H1 (cell line): Measurements from ENCODE around the gene LAMC1. TPM values are rescaled to one million over a fixed set of nuclear protein-coding genes. Genes with fewer than 3 reads are reported as not detected.

ENCODE experiments used
- CTCF ChIA-PET: fragments of 300-600 bp; sonication (Branson Sonifier 250); formaldehyde crosslinking; loops from one replicate; lab custom pipeline; 2021; ENCODE audit not compliant: partially characterized antibody; lab: Charles Lee
- POLR2A ChIA-PET: fragments of 300-600 bp; sonication (Branson Sonifier 250); formaldehyde crosslinking; loops from one replicate; lab custom pipeline; 2021; ENCODE audit warnings: inconsistent platforms; ENCODE audit not compliant: partially characterized antibody; lab: Charles Lee
- DNase-seq, 2 experiments: peaks; one replicate each; pipeline versions ENCODE4 v3.0.0 to v3.0.0-alpha.2; 2010 to 2022; ENCODE audit warnings: low spot score in 2 of 2, low read depth in 1 of 2, mixed read lengths in 1 of 2
- FAIRE-seq: peaks from 2 replicates; lab custom pipeline; 2011; peaks lifted over from hg19 to GRCh38; lab: Jason Lieb, UNC
- H2AFZ ChIP-seq: 2 replicates; pipeline ENCODE4 v1.8.1; 2012; ENCODE audit warnings: low read length, inconsistent platforms
- H2AK5ac ChIP-seq: 2 replicates; pipeline ENCODE4 v1.6.1; 2013; ENCODE audit warnings: low read depth, low read length
- H2BK120ac ChIP-seq: replicated peaks from 2 replicates; pipeline ENCODE3; 2013; ENCODE audit warnings: low read depth, low read length, inconsistent platforms
- H2BK12ac ChIP-seq: 2 replicates; pipeline ENCODE4 v1.6.1; 2013; ENCODE audit warnings: low read depth, low read length
- H2BK15ac ChIP-seq: 2 replicates; pipeline ENCODE4 v1.6.1; 2013; ENCODE audit warnings: low read length
- H2BK20ac ChIP-seq: 2 replicates; pipeline ENCODE4 v1.6.1; 2013; ENCODE audit warnings: low read length
- H2BK5ac ChIP-seq: 2 replicates; pipeline ENCODE4 v1.6.1; 2013; ENCODE audit warnings: low read depth, low read length
- H3K14ac ChIP-seq: 2 replicates; pipeline ENCODE4 v1.6.1; 2013; ENCODE audit warnings: inconsistent platforms; ENCODE audit not compliant: insufficient read length
- H3K18ac ChIP-seq: 2 replicates; pipeline ENCODE4 v1.6.1; 2013; ENCODE audit warnings: low read length; ENCODE audit errors: extremely low read depth
- H3K23ac ChIP-seq: 2 replicates; pipeline ENCODE4 v1.6.1; 2013; ENCODE audit warnings: inconsistent platforms; ENCODE audit not compliant: insufficient read length
- H3K23me2 ChIP-seq: 2 replicates; pipeline ENCODE4 v1.6.1; 2013; ENCODE audit warnings: low read depth, low read length
- H3K27ac ChIP-seq: 2 replicates; pipeline ENCODE4 v1.6.1; 2011; ENCODE audit warnings: low read depth, low read length, inconsistent platforms
- H3K27me3 ChIP-seq, 4 experiments: replicated peaks in 1 of 4; 1 replicate in 1 of 4; 2 replicates in 3 of 4; pipeline versions ENCODE4 v1.6.1 to v1.8.1; 2011 to 2013; ENCODE audit warnings: low read length in 3 of 4, mild to moderate bottlenecking in 3 of 4, inconsistent platforms in 2 of 4, mixed read lengths in 2 of 4, moderate library complexity in 1 of 4; ENCODE audit not compliant: control insufficient read depth in 3 of 4, insufficient read depth in 3 of 4; ENCODE audit errors: extremely low read depth in 1 of 4
- H3K36me3 ChIP-seq, 4 experiments: 2 replicates each; pipeline versions ENCODE4 v1.6.1 to v1.8.1; 2011 to 2013; ENCODE audit warnings: mild to moderate bottlenecking in 4 of 4, low read length in 3 of 4, moderate library complexity in 2 of 4, control low read depth in 1 of 4, inconsistent platforms in 1 of 4; ENCODE audit not compliant: insufficient read depth in 4 of 4, control insufficient read depth in 2 of 4
- H3K4ac ChIP-seq: replicated peaks from 2 replicates; pipeline ENCODE3; 2013; ENCODE audit warnings: low read length, low read depth, mixed read lengths, inconsistent platforms; ENCODE audit not compliant: insufficient read length
- H3K4me1 ChIP-seq, 4 experiments: replicated peaks in 1 of 4; 1 replicate in 1 of 4; 2 replicates in 3 of 4; pipeline versions ENCODE4 v1.6.1 to v1.8.1; 2011 to 2013; ENCODE audit warnings: low read length in 3 of 4, inconsistent platforms in 2 of 4, mixed read lengths in 1 of 4; ENCODE audit not compliant: insufficient read depth in 4 of 4, control insufficient read depth in 3 of 4
- H3K4me2 ChIP-seq, 2 experiments: 2 replicates each; pipeline versions ENCODE4 v1.6.1 to v1.8.1; 2011 to 2013; ENCODE audit warnings: low read depth in 2 of 2, low read length in 2 of 2, control low read depth in 1 of 2, inconsistent platforms in 1 of 2, mild to moderate bottlenecking in 1 of 2; ENCODE audit not compliant: insufficient read depth in 1 of 2
- H3K4me3 ChIP-seq, 4 experiments: fragments of 200-600, 300-600 bp in 1 of 4; sonication (generic), shearing (Covaris generic), sonication (Bioruptor Twin) in 1 of 4; 2 replicates each; pipeline versions ENCODE4 v1.5.1 to v1.8.1; 2011 to 2016; ENCODE audit warnings: low read length in 4 of 4, low read depth in 3 of 4, control low read depth in 2 of 4, inconsistent platforms in 2 of 4, mild to moderate bottlenecking in 2 of 4, mixed read lengths in 1 of 4, moderate library complexity in 1 of 4; ENCODE audit not compliant: insufficient read depth in 2 of 4; ENCODE audit errors: extremely low read depth in 1 of 4
- H3K56ac ChIP-seq: replicated peaks from 2 replicates; pipeline ENCODE3; 2013; ENCODE audit warnings: low read depth, mild to moderate bottlenecking, mixed read lengths, low read length, inconsistent platforms; ENCODE audit not compliant: insufficient read length
- H3K79me1 ChIP-seq: 2 replicates; pipeline ENCODE4 v1.6.1; 2013; ENCODE audit warnings: low read depth, low read length, control low read depth
- H3K79me2 ChIP-seq, 2 experiments: 2 replicates each; pipeline versions ENCODE4 v1.6.1 to v1.8.1; 2012 to 2013; ENCODE audit warnings: low read length in 2 of 2, mild to moderate bottlenecking in 2 of 2, inconsistent platforms in 1 of 2; ENCODE audit not compliant: insufficient read depth in 2 of 2, control insufficient read depth in 1 of 2
- H3K9ac ChIP-seq, 4 experiments: replicated peaks in 1 of 4; 1 replicate in 1 of 4; 2 replicates in 3 of 4; pipeline versions ENCODE4 v1.6.1 to v1.8.1; 2011 to 2013; ENCODE audit warnings: low read depth in 3 of 4, low read length in 3 of 4, control low read depth in 2 of 4, mild to moderate bottlenecking in 2 of 4, moderate library complexity in 2 of 4, inconsistent platforms in 1 of 4; ENCODE audit errors: extremely low read depth in 1 of 4
- H3K9me3 ChIP-seq, 2 experiments: 2 replicates each; pipeline versions ENCODE4 v1.6.1 to v1.8.1; 2012 to 2013; ENCODE audit warnings: mild to moderate bottlenecking in 2 of 2, moderate library complexity in 2 of 2, control low read depth in 1 of 2, inconsistent platforms in 1 of 2, low read depth in 1 of 2, low read length in 1 of 2, mixed read lengths in 1 of 2; ENCODE audit not compliant: insufficient read depth in 2 of 2
- H4K20me1 ChIP-seq, 2 experiments: replicated peaks in 1 of 2; 2 replicates each; pipeline versions ENCODE3 to v1.8.1; 2011 to 2013; ENCODE audit warnings: inconsistent platforms in 2 of 2, low read length in 2 of 2, mild to moderate bottlenecking in 1 of 2; ENCODE audit not compliant: insufficient read depth in 2 of 2, control insufficient read depth in 1 of 2
- H4K5ac ChIP-seq: 2 replicates; pipeline ENCODE4 v1.6.1; 2013; ENCODE audit warnings: low read length, low read depth, mixed read lengths, inconsistent platforms; ENCODE audit not compliant: insufficient read length
- H4K8ac ChIP-seq: 2 replicates; pipeline ENCODE4 v1.8.0; 2013; ENCODE audit warnings: mild to moderate bottlenecking, moderate library complexity, low read length, inconsistent platforms; ENCODE audit not compliant: insufficient read depth; ENCODE audit errors: extremely low read depth
- H4K91ac ChIP-seq: replicated peaks from 2 replicates; pipeline ENCODE3; 2013; ENCODE audit warnings: low read length, mixed read lengths, inconsistent platforms; ENCODE audit not compliant: insufficient read length
- ASH2L ChIP-seq: fragments of 200-600, 300-600 bp; sonication (generic); IDR thresholded peaks from one replicate; pipeline ENCODE4 v1.7.1; 2017; ENCODE audit warnings: low read length
- BRCA1 ChIP-seq: IDR thresholded peaks from 2 replicates; pipeline ENCODE4 v1.6.1; 2012; ENCODE audit warnings: low read depth, low read length, improper control_type of control experiment
- HDAC6 ChIP-seq: IDR thresholded peaks from one replicate; pipeline ENCODE4 v1.7.1; 2012; ENCODE audit warnings: low read depth, mild to moderate bottlenecking, inconsistent platforms, low read length, moderate library complexity
- RXRA ChIP-seq: IDR thresholded peaks from 2 replicates; pipeline ENCODE4 v1.6.1; 2011; ENCODE audit warnings: low read depth, mild to moderate bottlenecking, low read length, moderate library complexity; ENCODE audit not compliant: insufficient read depth
- SIN3A ChIP-seq, 2 experiments: IDR thresholded peaks in 1 of 2; conservative IDR thresholded peaks in 1 of 2; 2 replicates each; pipeline ENCODE4 v1.6.1; 2011 to 2012; ENCODE audit warnings: low read length in 2 of 2, improper control_type of control experiment in 1 of 2, low read depth in 1 of 2, mild to moderate bottlenecking in 1 of 2
- WGBS, 2 experiments: shearing (Covaris generic) in 1 of 2; methylation state at CpG; one replicate each; pipeline versions ENCODE4 v1.1.6 to v1.1.7; 2013 to 2015; ENCODE audit warnings: low lambda C conversion rate in 2 of 2, mixed read lengths in 2 of 2, inconsistent platforms in 1 of 2, low coverage in 1 of 2, missing lambda C conversion rate in 1 of 2; ENCODE audit not compliant: insufficient replicate concordance in 2 of 2, insufficient coverage in 1 of 2, insufficient read length in 1 of 2; ENCODE audit errors: extremely low coverage in 1 of 2, missing lambda C conversion rate in 1 of 2; 5-methylcytosine and 5-hydroxymethylcytosine counted together
- polyA plus RNA-seq, 7 experiments: library from polyadenylated mRNA; depleted of rRNA in 3 of 7; stranded (reverse) in 5 of 7; unstranded in 2 of 7; fragments of >200 nt in 5 of 7; fragments of 200-250 nt in 2 of 7; gene quantifications; 1 replicate in 5 of 7; 2 replicates in 1 of 7; 4 replicates in 1 of 7; pipeline versions ENCODE4 v1.2.1 to v1.2.3, GENCODE V29; 2011 to 2013; ENCODE audit warnings: missing spikeins in 2 of 7, mixed read lengths in 2 of 7
- total RNA-seq: library from RNA; stranded (reverse); fragmentation: NEBNext Ultra II Directional; extraction: Animal tissue kit (Norgen Biotek cat#: 25700); gene quantifications from 2 replicates; pipeline ENCODE4 v1.2.1, GENCODE V29; 2021

LAMC1 gene
- total and polyA plus RNA-seq, 2 of the 8 experiments (the other 6 are each of a cell fraction or from before 2014, with no cell fraction given) = 47.6 to 90.3 TPM

DNA sequence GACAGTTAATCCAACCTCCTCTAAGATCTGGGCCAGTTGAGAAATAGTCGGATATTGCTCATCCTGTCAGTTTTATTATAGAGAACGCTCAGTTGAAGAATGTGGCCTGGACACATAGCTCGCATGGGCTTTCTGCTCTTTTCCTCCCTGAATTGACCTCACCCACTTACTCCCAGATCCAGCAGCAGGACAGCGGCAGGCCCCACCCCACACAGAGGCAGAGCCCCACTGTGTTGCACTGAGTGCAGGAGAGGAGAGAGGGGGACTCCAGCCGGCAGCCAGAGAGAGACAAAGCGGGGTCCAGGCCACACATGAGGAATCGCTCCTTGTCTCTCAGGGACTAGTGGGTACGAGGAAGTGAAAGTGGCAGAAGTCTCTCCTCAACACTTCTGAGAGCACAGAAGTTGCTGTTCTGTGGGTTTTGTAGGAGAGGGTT lies 78.6 kb downstream of the LAMC1 start:
- POLR2A ChIA-PET = interaction anchor here (1.3 kb wide), 1 partner anchor 9 kb away, joined by 3 read pairs; no protein-coding TSS in a partner anchor
- Histone ChIP-seq H2BK5ac (no peak overlapping the region), H3K4me2 (no peak overlapping the region), H4K8ac (no peak overlapping the region), H4K20me1 (peaks cover 0 to 2% of the 10 kb centered on the region in 2 experiments), H3K36me3 (peaks cover 0 to 6% (median 0%) of the 10 kb centered on the region in 4 experiments; a peak in 3 of 8 replicates), H2AK5ac (no peak overlapping the region), H3K4ac (no peak overlapping the region), H3K18ac (no peak overlapping the region), H2BK12ac (no peak overlapping the region), H4K91ac (no peak overlapping the region), H3K14ac (no peak overlapping the region), H4K5ac (no peak overlapping the region), H3K4me3 (no peak overlapping the region), H3K23ac (no peak overlapping the region), H3K4me1 (peaks cover 7 to 31% (median 18%) of the 10 kb centered on the region in 4 experiments), H3K56ac (no peak overlapping the region), H3K27me3 (no peaks in the 10 kb centered on the region), H3K9me3 (no peaks in the 10 kb centered on the region), H3K27ac (no peak overlapping the region), H3K79me1 (peaks cover 4% of the 10 kb centered on the region), H2BK15ac (no peak overlapping the region), H3K23me2 (no peaks in the 10 kb centered on the region; the same call in 1 of the 2 replicates), H2BK20ac (no peak overlapping the region), H3K79me2 (peaks cover 0 to 22% of the 10 kb centered on the region in 2 experiments; a peak in 2 of 4 replicates), H3K9ac (no peak overlapping the region), H2BK120ac (no peak overlapping the region), H2AFZ (no peak overlapping the region)
- no peak for TF ChIP-seq HDAC6
- TF ChIP-seq BRCA1 = no peak
- no peak for TF ChIP-seq RXRA
- TF ChIP-seq ASH2L = no peak
- TF ChIP-seq SIN3A (conservative IDR thresholded peaks at IDR 0.05 in 1 of 2, IDR thresholded peaks at IDR 0.05 in 1 of 2; ENCODE audit: low read depth in 1 of 2, low read length in 2 of 2) = no peak
- FAIRE-seq = no peak
- CTCF ChIA-PET = interaction anchor here (0.5 to 0.7 kb wide), 2 partner anchors 23 to 135 kb away, joined by 3 read pairs; no protein-coding TSS in a partner anchor
- 82% methylated on average over 8 of the region's 8 CpGs; no CpG with 5 or more reads in 1 of the 2 experiments for WGBS, 2 experiments
- no peak for DNase-seq
